Left ventricle myocardium superior (tissue), 1 donor: Measurements from ENCODE around the gene PLAU. TPM values are rescaled to one million over a fixed set of nuclear protein-coding genes. Genes with fewer than 3 reads are reported as not detected.

Experiments
- ATAC-seq: fragments of 200-7000 bp; cut with Tn5 transposase; one replicate; pipeline ENCODE4 v1.9.1; 2020; ENCODE audit warnings: mild to moderate bottlenecking, moderate library complexity
- DNase-seq: peaks from one replicate; pipeline ENCODE4 v3.0.0-alpha.2; 2020
- intact Hi-C: fragments of 100-400 bp; cut with micrococcal nuclease; formaldehyde crosslinking; loops from one replicate; pipeline ENCODE4 v1.11.0; 2022
- long read RNA-seq: library from polyadenylated mRNA; unstranded; transcript quantifications from one replicate; pipeline ENCODE4 v2.0.0, GENCODE V29; 2021
- total RNA-seq: library from RNA; stranded (reverse); fragmentation: NEBNext Ultra II Directional; extraction: Animal tissue kit (Norgen Biotek cat#: 25700); gene quantifications from one replicate; pipeline ENCODE4 v1.2.1, GENCODE V29; 2021
- donor health status: DM: no; HTN: yes; CAD: no; lungs with severe emphysema.

The PLAU gene
- total RNA-seq = 6.6 TPM
- long read RNA-seq, transcript PLAU-201 (11 exons, 2,321 nt) = major isoform, 16 of 18 reads
- long read RNA-seq, partial matches to known transcripts = 2 of 18 reads
- long read RNA-seq, other reads (novel, unspliced or antisense) = 0 of 18 reads

DNA sequence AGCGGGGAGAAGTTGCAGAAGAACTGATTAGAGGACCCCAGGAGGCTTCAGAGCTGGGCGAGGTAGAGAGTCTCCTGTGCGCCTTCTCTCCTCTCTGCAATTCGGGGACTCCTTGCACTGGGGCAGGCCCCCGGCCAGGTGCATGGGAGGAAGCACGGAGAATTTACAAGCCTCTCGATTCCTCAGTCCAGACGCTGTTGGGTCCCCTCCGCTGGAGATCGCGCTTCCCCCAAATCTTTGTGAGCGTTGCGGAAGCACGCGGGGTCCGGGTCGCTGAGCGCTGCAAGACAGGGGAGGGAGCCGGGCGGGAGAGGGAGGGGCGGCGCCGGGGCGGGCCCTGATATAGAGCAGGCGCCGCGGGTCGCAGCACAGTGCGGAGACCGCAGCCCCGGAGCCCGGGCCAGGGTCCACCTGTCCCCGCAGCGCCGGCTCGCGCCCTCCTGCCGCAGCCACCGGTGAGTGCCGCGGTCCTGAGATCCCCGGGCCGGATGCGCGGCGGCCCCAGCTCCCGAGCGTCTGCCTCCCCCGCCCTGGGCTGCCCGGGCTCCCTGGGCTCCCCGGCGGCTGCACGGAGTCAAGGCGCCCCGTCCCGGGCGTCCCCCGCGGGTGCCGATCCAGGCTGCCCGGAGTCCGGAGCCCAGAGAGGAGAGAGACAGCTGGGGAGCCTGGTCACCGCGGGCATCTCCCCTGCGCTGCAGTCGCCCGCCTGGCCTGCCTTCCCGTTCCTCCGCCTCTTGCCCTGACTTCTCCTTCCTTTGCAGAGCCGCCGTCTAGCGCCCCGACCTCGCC lies at the start of gene PLAU:
TSS of gene PLAU (plus strand) at position 369 of the 789 bp plus-strand sequence. CDS start 424 bp downstream, outside the sequence.
- DNase-seq = peak; percentile 77
- intact Hi-C loops = no loop called here
- ATAC-seq = peak; percentile 57

DNA sequence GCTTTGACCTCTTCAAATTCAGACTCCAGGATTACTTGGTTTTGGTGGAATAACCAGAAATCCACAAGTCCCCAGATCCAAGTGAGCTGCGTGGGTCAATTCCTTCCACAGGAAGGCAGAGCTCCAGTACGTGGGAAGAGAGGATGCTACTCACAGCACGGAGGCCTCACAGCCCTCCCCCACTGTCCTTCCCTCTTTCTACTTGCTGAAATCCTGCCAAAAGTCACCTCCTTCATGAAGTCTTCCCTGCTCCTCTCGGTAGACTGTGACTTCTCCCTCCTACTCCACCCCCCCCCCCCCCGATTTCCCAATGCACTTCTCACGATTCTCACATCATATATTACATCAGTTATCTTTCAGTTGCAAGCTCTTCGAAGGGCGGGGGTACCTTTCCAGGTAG lies 48.9 kb upstream of the PLAU start:
- no peak for DNase-seq
- intact Hi-C loops = no loop called here
- no peak for ATAC-seq

DNA sequence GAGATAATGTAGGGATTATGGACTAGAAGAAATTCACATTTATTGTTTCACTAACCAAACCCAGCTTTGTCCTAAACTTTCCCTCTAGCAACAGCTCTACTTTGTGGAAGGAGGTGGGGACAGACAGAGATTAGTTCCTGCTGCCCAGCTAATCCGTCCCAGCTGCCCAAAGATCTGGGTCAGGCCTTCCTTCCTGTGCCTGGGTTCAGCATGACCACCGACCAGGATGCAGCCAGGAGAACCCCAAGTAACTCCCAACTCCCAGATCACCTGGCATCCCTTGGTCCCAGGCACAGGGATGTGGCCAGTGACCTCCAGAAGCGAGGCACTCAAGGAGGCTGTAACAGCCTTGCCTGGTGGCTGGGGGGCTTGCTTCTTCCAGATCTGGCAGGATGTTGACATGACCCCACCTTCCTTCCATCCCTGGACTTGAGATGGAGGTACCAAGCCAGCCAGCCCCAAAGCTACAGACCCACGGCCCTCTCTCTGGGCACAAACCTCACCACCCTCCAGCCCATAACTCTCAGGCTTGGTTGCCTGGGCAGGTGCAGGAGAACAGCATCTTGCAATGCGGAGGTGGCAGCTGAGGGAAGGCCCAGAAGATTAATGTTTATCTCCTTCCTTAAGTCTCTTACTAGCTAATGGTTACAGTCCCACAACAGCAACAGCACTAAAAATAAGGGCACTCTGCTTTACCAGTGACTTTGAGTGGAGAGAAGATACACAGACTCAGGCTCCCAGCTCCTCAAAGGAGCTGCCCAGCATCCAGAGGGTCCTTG lies 47.7 kb upstream of the PLAU start:
- intact Hi-C loops = no loop called here
- DNase-seq (no peak), ATAC-seq (no peak)

- intact Hi-C loops = no loop called here
- ATAC-seq = no peak
- DNase-seq = no peak
These were observed 46.7 kb upstream of the PLAU start for GRCh38 chr10:73864229-73864628.

- DNase-seq = no peak
- no peak for ATAC-seq
- intact Hi-C loops = no loop called here
These were observed 45.8 kb upstream of the PLAU start for GRCh38 chr10:73865107-73865458.

DNA sequence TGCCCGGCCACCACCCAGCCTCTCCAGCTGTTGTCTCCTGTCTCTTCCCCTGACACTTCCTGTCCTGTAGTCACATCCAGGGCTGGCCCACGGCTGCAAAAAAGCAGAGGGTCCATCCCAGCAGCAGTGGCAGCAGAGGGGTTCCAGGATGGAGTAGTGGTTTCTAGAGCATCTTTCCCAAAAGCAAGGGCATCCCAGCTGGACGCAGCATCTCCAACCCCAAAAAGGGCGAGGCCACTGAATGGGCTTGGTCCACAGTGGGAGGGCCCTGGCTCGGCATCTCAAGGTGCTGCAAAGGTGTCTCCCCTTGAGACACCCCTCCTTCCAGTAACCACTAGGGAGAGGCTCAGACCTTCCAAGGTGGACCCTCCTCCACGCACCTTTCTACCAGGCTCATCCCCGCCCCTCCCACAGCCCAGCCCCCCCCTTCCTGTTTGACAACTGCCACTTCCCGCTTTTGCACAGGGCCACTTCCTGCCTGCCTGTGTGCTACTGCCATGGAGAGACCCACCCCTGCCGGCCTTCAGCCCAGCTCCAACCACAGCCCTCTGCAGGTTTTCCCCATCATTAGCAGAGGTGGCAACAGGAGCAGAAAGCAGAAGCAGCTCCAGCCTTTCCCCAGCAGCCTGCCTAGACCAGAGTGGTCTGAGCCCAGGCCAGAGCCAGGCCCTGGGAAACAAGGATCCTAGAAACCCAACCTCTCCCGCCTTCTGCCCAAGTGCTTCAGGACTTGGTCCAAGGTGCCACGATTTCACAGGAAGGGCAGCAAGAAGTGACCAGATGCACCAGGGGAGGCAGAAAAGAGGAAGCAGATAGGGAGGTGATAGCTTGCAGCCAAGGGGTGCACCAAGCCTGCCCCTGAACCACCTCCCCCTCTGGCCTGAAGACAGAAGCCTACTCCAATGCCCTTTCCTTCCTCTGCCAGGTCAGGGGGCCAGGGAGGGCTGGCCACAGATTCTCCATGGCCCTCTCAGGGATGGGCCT lies 45.2 kb upstream of the PLAU start:
- intact Hi-C loops = no loop called here
- DNase-seq (peak; percentile 43), ATAC-seq (peak; percentile 46)

GRCh38 chr10:73866621-73867020 lies 44.3 kb upstream of the PLAU start:
- no peak for DNase-seq
- intact Hi-C loops = no loop called here
- no peak for ATAC-seq

- ATAC-seq = peak; percentile 36
- DNase-seq = no peak
- intact Hi-C loops = no loop called here
These were observed 43.7 kb upstream of the PLAU start for GRCh38 chr10:73867126-73867807.

DNA sequence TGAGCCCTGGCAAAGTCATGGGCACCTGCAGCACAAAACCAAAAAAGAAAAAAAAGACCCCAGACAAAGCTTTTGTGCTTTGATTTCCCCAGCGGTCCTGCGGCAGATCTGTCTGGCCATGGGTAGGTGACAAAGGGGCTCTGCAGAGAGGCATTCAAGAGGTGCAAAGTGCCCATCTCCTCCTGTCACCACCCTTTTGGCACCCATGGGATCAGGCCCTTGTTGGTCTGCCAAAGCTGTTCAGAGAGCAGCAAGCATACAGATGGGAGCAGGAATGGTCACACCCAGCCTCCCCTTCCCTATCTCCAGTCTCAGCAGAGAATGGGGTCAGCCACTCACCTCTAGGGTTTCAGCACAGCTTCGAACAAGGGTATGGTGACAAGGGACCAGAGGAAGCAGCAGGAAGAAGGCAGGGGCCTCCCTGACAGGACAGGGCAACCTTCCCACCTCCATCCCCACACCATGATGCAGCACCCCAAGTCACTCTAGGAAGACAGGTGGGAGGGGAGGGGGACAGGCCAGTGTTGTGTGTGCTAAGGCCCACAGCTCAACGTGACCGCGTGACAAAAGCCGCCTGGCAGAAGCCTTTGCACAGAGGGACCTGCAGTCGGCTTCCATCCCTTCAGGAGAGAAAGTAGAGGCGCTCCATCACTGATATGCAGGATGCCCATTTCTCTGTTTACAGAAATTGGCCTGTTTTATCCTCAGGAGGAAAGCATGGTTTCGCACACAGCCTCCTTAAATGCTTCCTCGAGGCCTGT lies 42.9 kb upstream of the PLAU start:
- intact Hi-C loops = no loop called here
- ATAC-seq = peak; percentile 85
- DNase-seq = peak; percentile 57

DNA sequence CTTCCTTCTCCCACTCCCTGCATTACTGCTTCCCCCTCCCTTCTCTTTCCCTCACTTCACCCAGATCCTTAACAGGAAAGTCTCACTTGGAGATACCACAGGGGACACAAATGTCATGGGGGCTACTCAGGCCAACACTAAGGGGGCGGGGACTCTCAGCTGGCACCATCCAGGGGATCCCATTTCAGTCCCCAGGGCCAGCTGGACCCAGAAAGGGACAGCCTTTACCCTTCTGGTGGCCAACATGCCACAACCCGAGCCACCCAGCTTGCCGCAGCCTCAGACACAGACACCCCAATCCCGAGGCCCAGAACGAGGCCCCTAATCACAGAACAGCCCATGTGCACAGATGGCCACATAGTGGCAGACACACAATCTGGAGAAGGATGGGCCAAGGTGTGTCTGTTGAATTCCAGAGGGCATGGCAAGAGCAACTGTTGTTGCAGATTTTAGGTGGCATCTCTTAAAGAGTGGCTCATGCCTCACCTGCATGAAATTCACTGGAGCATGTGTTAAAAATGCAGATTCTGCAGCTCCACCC lies 42.2 kb upstream of the PLAU start:
- intact Hi-C loops = no loop called here
- DNase-seq (no peak), ATAC-seq (no peak)

- no peak for DNase-seq
- intact Hi-C loops = no loop called here
- no peak for ATAC-seq
These were observed 39.4 kb upstream of the PLAU start for GRCh38 chr10:73871295-73872189.

DNA sequence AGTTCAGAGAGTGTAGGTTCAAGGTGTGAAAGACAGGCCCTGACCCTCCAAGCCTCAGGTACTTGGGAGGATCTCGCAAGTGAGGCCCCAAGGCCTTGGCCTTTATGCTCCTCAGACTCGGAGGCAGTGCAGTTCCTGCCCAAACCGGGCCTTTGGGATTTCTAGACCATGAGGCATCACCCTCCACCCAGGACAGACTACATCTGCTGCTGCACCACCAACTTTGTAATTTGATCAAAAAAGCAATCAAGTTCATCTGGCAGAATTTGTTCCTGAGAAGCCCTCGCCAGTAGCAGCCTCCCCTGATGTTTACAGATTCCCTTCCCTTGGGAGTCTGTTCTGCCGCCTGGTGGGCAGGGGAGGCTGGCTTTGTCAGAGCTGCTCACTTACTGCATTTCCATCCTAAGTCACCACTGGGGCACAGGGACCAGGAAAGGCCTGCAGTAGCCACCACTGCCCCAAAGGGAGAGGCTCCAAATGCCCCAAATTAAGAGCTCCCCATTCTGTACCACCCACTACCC lies 38.7 kb upstream of the PLAU start:
- DNase-seq (no peak), ATAC-seq (no peak)
- intact Hi-C loops = no loop called here

DNA sequence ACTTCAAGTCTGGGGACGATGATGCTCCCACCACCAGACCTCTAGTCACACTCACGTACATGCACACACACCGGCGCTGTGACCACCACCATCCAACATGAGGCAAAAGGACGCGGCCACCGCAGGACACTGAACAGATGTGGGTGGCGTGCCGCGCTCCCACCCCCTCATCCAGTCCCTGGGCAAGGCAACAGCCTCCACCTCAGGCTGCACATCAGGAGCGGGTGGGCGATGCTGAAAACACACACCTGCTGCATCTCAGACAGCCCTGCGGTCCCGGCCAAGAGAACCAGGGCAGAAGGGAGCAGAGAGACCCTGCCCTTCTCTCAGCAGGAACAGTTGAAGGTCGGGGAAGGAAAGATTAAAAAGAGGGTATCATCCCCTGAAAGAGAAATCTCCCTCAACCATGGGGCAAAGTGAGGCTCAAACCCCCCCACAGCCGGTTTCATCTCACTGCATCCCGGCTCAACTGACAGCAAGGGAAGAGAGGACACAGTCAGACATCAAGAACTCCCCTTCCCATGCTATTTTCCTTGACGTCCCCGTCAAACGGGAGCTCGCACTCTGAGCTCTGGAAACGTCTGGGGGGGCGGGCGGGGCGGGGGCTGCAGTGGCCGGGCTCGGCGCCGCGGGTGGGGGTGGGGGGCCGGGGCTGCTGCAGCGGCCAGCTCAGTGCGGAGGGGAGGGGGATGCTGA lies 37.6 kb upstream of the PLAU start:
- ATAC-seq (no peak), DNase-seq (no peak)
- intact Hi-C loops = no loop called here

DNA sequence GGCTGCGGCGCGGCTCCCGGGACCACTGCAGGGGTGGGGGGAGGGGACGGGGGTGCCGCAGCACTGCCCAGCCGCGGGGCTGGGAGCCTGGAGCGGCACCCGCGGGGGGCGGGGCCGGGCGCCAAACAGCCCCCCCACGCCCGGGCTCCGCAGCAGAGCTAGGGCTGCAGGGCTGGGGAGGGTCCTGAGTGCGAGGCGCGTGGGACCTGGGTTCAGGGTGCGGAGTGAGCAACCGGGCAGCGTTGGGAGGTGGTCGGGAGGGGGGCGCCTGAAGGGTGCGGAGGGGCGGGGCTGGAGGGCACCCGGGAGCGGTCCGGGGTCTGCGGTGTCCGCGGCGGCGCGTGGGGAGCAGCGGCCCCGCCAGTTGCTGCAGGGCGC lies 37.1 kb upstream of the PLAU start:
- intact Hi-C loops = no loop called here
- ATAC-seq = no peak
- DNase-seq = no peak

GRCh38 chr10:73874267-73875138 lies 36.4 kb upstream of the PLAU start, which contains the start of gene CAMK2G:
Gene CAMK2G, minus strand, starts transcription at chr10:73874555. Its CDS starts 94 bp downstream, at chr10:73874461.
- ATAC-seq (peak; percentile 90), DNase-seq (peak; percentile 90)
- intact Hi-C loops = no loop called here
